Ascending aorta (tissue), 2 donors: ENCODE results near the gene CLEC16A. TPM values are rescaled to one million over a fixed set of nuclear protein-coding genes. Genes with fewer than 3 reads are reported as not detected.

ENCODE experiments used
- DNase-seq, 2 donors: peaks; one replicate each; pipeline ENCODE4 v3.0.0-alpha.2; 2019; ENCODE audit warnings: low spot score in 2 of 2
- H3K27ac ChIP-seq, 2 donors: fragments of 200-600 bp; sonication (generic); one replicate each; pipeline ENCODE4 v1.5.1; 2016 to 2017; ENCODE audit warnings: mild to moderate bottlenecking in 1 of 2
- H3K27me3 ChIP-seq: fragments of 200-600 bp; sonication (generic); one replicate; pipeline ENCODE4 v1.5.1; 2017
- H3K36me3 ChIP-seq, 2 donors: fragments of 200-600 bp; sonication (generic); one replicate each; pipeline ENCODE4 v1.5.1; 2016
- H3K4me1 ChIP-seq, 2 donors: fragments of 200-600 bp; sonication (generic); one replicate each; pipeline ENCODE4 v1.5.1; 2016 to 2017; ENCODE audit warnings: mild to moderate bottlenecking in 1 of 2
- H3K4me3 ChIP-seq, 2 donors: fragments of 200-600 bp; sonication (generic); one replicate each; pipeline ENCODE4 v1.5.1; 2016 to 2017; ENCODE audit warnings: mild to moderate bottlenecking in 1 of 2
- H3K9me3 ChIP-seq, 2 donors: fragments of 200-600 bp; sonication (generic); one replicate each; pipeline ENCODE4 v1.5.1; 2016
- CTCF ChIP-seq, 3 experiments: fragments of 200-600 bp in 2 of 3; fragments of 450-650 bp in 1 of 3; sonication (generic) in 2 of 3; IDR thresholded peaks; one replicate each; pipeline ENCODE4 v1.5.1; 2016 to 2019; ENCODE audit warnings: antibody characterized with exemption in 3 of 3, mild to moderate bottlenecking in 1 of 3, moderate library complexity in 1 of 3
- intact Hi-C: fragments of 100-400 bp; cut with DNase I; formaldehyde crosslinking; loops from one replicate; pipeline ENCODE4 v1.15.1; 2023
- total RNA-seq: library from RNA; depleted of rRNA; stranded (reverse); fragments of >200 nt; gene quantifications from one replicate; pipeline ENCODE4 v1.1.0, GENCODE V29; 2016

CLEC16A gene
- total RNA-seq, 1 donor from 2014 or later, result 16.2 TPM

- Histone ChIP-seq H3K4me1 (peaks cover 0 to 3% of the 10 kb centered on the region in 2 donors), H3K4me3 (no peak overlapping the region), H3K36me3 (no peaks in the 10 kb centered on the region), H3K27me3 (no peaks in the 10 kb centered on the region), H3K9me3 (no peaks in the 10 kb centered on the region), H3K27ac (no peak overlapping the region)
- intact Hi-C loops, result no loop called here
- no peak for TF ChIP-seq CTCF (IDR thresholded peaks at IDR 0.05)
- no peak for DNase-seq
Observed at GRCh38 chr16:11231367-11231970, 287.1 kb downstream of the CLEC16A start.

Other genes with a start within 250 kb of the CLEC16A start
- gene TEKT5, start 249.6 kb upstream of the CLEC16A start, total RNA-seq, result not detected
- 13.3 TPM for gene NUBP1, start 200.7 kb upstream of the CLEC16A start, total RNA-seq
- gene TVP23A, start 125.8 kb upstream of the CLEC16A start, total RNA-seq, result not detected
- 19.4 TPM for gene CIITA, start 67.4 kb upstream of the CLEC16A start, total RNA-seq
- gene DEXI, start 2.1 kb upstream of the CLEC16A start, total RNA-seq, result 94.2 TPM